HG03095 (cell line): ENCODE measurements around the gene NGDN.

Experiments
- ATAC-seq: cut with Tn5 transposase; IDR thresholded peaks from one replicate; pipeline ENCODE4 v1.9.1; 2021; ENCODE audit warnings: moderate library complexity; ENCODE audit not compliant: unreplicated experiment

NGDN gene

DNA sequence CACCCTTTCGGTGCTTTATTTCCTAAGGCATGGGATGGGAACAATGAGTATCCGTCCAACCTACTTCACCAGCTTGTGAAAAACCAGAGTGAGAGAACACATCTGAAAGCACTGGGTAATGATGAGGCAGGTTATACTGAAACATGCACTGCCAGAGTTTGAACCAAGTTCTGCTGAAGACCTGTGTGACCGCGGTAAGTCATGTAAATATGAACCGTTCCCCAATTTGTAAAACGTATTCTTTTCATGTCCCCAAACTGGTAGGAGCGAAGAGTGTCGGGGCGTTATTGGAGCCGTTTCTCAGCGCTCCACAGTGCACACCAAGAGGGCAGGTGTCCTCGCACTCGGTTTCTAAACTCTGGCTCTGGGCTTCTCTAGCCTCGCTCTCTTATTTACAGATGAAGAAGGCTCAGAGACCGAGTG is 788 bp upstream of the NGDN start:
- ATAC-seq, result no peak

DNA sequence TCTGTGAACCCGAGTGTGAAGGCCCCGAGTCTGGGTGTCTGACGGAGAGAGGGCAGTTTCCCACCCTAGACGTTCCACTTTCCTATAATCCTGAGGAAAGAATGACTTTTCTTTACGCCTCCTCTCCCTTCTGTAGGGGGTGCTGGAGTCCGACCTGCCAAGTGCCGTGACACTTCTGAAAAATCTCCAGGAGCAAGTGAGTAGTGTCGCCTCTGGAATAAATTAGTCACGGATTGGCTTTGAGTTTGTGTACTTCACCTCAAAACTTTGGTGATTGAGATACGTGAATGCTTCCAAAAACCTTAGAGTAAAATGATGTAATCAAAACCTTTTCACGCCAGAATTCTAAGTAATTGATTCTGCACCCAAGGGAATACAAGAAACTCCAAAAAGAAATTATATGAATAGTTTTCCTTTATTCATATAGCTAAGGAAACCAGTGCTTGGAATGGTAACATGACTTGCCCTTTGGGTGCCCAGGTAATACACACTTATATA is 452 bp downstream of the NGDN start:
- peak; percentile 9 for ATAC-seq

DNA sequence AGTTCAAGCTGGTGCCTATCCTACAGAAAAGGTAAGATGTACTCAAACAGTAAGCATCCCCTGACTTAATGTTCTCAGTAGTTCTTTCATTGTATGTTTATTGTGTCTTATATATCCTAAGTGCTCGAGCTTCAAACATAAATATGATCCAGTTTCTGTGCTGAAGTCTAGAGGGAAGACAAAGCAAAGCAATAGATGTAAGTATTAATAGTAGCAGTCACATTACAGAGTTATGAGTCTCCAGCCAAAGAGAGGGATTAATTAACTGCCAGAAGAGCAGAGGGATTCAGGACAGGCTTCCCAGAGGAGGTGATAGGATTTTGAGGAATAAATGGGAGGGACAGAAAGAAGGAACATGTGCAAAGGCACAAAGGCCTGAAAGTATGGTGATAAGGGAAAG is 1.4 kb downstream of the NGDN start:
- no peak for ATAC-seq

DNA sequence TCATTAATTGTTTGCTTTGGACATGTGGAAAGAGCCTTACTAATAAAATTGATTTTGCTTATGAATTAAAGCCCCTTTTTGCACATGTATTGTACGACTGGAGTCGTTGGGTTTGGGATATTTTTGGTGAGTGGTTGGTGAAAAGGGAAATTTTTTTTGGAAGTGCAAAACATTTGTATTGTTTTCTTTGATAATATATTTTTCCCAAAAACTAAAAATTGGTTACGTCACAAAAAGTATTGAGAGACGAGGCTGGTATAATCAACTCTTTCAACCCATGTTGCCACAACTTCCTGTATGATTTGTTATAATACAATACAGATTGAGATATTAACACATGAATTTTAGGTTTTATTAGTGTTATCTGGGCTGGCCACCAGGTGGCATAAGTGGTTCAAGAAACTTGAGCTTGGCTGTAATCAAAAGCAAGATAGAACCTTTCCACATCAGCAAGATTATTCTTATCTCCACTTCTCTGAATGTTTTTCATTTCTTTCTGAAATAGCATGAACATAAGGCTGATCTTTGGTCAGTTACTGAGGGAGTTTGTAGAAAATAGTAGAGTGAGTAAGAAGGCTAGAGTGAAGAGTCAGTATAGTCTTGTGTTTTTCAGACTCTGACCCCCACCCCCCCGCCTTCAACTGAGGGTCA is 8.7 kb downstream of the NGDN start:
- no peak for ATAC-seq

GRCh38 chr14:23481362-23481970 is 12.0 kb downstream of the NGDN start:
- ATAC-seq, result no peak

- no peak for ATAC-seq
Observed at GRCh38 chr14:23481979-23482822, 12.7 kb downstream of the NGDN start.

DNA sequence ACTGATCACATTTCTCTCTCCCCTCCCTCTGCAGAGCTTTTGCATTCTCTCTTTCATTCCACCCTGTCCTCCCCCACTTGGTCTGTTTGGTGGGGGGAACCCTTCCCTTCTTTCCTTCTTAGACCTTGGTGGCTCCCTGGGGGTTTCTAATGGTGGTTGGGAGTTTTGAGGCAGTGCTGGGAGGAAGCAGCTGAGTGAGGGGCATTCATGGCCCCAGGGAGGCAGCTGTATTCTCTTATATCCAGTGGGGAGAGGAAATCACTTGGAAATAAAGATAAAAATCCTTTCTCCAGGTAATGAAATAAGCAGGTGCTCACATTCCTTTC is 13.3 kb downstream of the NGDN start:
- no peak for ATAC-seq

DNA sequence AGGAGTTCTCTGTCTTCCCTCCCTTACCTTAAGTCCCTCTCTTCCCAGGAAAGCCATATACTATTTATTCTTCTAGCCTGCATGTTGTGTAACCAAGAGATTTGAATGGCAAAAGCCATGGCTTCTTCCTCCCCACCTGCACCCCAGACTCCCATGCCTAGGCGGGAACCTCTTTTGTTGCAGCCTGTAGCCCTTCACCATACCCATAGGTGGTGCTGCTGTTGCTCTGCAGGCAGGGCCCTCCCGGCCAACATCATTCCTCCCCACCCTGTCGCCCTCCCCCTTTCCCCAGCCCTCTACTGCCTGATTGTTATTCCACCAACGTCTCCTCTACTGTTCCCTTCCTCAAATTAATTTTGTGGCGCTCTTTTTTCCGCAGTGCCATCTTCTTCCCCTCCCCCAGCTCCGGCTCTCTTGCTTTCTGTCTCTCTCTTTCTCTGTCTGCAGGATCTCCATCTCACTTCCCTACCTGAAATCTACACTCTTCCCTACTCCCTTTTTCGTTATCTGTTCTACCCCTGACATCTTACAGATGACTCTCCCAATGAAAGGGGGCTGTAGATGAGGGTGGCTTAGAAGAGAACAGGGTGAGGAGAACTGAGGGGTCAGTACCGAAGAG is 13.8 kb downstream of the NGDN start:
- ATAC-seq, result no peak

DNA sequence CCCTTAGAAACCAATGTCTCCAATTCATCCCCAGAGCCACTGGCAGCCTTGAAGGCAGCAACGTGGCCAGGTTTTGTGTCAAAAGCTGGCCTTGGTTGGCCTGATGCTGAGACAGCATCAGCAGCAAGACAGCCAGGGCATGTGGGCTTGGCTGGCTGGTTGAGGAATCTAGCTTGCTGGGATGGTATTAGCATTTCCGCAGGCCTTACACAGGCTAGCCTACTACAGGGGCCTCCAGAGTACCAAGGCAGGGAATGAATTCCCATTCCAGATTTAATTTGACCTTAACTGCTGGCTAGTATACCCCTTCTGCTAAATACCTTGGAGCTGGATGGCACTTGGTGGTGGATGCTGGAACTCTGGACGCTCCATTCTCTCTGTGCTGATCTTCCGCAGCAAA is 15.8 kb downstream of the NGDN start:
- no peak for ATAC-seq

DNA sequence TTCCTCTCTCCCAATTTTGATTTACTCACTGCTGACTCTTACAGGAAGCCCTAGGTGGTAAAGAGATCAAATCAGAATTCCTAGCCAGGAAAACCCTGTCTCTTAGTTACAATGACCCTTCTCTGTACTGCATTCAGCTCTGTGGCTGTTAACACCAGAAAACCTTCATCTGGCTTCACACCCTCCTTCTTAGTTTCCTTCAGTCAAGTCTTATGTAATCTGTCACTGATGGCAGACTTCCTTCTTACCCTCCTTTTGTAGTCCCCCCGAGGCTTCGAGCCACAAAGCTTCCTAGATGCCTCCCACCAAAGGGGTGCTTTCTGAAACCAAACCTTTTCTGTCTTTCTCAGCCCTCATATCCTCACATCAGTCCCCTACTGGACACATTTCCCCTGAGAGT is 16.5 kb downstream of the NGDN start:
- ATAC-seq, result no peak

DNA sequence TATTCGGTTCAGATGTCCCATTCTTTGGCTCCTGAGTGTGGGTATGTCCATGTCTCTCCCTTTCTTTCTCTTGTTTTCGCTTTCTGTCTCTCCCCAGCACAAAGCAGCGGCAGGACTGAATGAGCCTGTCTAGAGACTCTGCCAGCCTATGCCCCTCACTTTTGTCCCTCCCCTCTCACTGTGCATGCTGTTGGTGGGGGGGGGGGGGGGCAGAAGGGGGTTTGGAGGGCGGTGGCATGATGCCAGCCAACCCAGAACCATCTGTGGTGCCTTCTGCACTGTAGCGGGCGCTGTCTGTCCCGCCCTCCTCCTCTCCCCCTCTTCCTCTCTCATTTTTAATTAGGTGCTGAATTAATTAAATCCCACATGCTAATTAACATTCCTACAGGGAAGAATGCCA is 17.7 kb downstream of the NGDN start:
- no peak for ATAC-seq

DNA sequence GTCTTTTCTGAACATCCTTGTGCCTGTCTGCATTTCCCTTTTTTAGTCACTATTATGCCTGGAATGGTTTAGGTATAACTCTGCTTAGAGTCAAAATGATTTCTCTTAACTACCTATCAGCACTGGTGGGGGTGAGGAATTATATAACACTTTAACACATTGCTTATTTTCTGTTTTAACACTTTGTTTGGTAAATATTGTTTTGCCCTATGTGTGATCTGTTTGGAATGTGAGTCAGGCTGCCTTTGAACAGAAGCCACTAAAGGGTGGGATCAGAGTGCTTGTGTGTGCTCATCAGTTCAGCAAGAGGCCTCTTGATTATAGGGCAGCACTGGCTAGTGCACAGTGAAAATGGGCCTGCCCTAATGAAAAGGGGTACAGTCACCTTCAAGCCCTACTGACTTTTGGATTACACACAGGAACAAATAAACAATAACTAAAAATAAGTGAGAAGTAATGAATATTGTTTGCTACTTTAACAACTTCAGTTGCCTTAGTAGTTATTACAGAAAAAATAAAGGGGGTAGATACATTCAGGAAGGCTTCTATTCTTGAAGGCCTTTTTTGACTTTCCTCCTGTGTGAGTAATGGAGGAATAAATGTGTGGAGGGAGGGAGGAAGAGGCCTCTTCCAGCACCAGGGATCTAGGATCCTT is 23.2 kb downstream of the NGDN start:
- no peak for ATAC-seq

DNA sequence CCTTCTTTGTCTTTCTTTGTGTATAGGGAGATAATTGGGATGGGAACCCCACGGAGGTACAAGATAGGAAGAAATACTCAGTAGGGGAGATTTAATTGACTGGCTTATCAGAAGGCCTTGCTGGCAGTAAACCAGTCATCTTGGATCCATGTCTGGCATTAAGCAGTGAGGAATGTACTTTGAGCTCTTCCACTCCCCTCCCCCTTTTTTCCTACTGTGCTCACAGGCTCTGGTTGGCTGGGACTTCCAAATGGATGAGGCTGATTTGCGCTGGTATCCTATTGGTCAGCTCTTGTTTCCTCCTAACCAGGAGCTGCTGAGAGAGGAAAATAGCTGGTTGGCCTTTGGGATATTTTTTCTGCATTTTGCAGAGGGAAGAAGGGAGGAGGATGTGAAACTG is 24.7 kb downstream of the NGDN start:
- ATAC-seq, result no peak

GRCh38 chr14:23512156-23512555 is 42.7 kb downstream of the NGDN start:
- no peak for ATAC-seq

DNA sequence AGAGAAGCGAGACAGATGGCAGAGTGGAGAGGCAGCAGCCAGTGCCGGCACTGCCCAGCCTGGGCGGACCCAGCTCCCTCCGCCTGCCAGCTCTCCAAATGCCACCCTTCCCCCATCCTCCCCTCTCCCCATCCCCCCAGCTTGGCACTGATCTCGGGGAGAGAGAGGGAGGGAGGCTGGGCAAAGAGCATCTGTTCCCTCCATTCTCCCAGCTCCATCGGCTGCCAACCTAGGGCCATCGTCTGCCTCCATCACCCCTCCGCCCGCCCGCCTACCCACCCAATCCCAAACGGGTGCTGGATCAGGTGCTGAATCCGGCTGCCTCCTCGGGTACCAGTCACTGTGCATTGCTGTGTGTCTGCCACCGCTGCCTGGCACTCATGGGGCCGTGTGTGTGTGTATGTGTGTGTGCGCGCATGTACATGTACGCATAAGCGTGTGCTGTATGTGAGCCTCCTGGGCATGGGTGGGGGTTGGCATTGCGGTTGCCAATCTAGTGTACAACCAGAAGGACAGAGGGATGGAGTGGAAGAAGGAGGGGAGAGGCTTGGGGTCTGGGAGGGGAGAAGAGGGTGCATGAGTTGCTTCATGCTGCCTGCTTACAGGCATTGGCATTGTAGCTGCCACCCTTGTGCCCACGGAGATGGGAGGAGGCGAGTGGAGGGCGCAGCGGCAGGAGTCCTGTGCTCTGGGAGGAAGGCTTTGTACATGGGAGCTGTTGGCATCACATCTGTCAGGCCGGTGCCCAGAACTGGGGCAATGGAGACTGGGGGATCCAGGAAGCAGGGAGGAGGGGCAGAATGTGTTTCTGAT is 43.7 kb downstream of the NGDN start:
- ATAC-seq, result no peak

DNA sequence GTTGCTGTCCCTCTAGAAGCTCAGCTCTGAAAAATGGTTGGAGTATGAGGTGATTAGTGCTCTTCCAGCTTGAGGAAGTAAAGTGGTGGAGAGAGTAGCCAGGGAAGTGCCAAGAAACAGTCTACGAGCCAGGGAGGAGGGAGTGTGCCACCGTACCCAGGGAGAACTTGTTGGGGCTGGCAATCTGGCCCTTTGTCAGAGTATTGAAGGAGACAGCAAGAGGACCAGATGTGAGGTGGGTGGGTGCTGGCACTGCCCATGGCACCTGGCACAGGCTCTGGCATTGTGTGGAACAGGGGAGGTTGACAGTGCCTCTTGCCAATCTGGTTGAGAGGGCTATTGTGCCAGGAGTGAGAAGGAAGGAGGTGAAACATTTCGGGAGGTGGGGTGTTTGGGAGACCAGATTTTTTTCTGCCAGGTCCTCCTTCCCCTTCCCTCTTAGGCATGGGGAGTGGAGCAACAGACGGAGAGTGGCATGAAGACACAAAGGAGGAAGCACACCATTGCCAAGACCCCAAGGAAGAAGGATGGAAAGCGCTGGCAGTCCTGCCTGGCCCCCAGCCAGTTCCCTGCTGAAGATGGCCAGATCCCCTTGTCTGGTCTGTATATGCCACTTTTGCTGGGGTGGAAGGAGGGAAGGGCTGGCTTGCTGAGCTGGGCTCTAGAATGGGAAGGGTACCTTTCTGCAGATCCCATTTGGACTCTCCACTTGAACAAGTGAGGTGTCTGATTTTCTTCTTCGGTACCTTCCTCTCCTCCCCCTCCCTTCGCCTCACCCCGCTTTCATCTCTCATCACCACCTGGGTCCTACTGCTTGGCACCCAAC is 44.5 kb downstream of the NGDN start:
- no peak for ATAC-seq

DNA sequence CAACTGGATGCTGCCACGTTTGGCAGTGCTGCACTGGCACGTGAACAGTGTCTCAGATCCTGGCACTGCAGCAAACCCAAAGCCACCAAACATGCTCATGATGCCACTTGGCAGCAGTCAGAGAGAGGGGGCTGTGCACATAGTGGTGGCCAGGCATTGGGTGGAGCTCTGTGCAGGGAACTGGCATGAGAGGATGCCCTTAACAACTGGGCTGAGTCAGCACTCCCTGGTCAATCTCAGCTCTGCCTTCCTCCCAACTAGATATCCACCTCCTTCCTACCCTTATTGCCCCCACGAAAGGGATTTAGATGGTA is 45.1 kb downstream of the NGDN start:
- no peak for ATAC-seq

GRCh38 chr14:23517650-23518326 is 48.3 kb downstream of the NGDN start:
- ATAC-seq, result no peak

DNA sequence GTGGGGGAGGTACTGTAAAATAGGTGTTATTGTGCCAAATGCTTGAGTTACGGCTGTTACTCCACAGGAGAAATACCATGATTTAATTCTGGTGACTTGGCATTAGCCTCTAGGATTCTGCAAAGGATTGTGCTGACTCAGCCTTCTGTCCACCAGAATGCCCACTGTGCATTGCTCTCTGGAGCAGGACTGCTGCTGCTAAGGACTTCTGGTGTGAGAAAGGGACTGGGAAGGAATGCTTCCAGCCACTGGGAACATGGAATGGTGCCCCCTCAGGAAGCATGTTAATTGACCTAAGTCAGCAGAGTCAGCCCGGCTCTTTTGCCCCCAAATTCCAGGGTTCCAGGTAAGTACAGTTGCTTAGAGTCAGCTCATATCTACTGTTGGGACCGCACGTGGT is 49.2 kb downstream of the NGDN start:
- ATAC-seq, result no peak
